Fibroblast of skin of back (primary cell): Measurements from ENCODE around the gene NAT8L.
A peak's percentile ranks its signal among the peaks of the same experiment; 100 is the strongest.

Experiments
- DNase-seq: peaks from one replicate; pipeline ENCODE4 v3.0.0-alpha.2; 2013

NAT8L gene

GRCh38 chr4:2095236-2096072 is 36.3 kb downstream of the NAT8L start:
- DNase-seq = peak; percentile 22

- no peak for DNase-seq
Measured at GRCh38 chr4:2096073-2096609, 37.0 kb downstream of the NAT8L start.

GRCh38 chr4:2101346-2102044 is 42.4 kb downstream of the NAT8L start:
- peak; percentile 39 for DNase-seq

- DNase-seq = no peak
Measured at GRCh38 chr4:2102045-2102883, 43.1 kb downstream of the NAT8L start.

GRCh38 chr4:2103127-2103842 is 44.2 kb downstream of the NAT8L start:
- no peak for DNase-seq

- no peak for DNase-seq
Measured at GRCh38 chr4:2103843-2104547, 44.9 kb downstream of the NAT8L start.

- no peak for DNase-seq
Measured at GRCh38 chr4:2104556-2105345, 45.6 kb downstream of the NAT8L start.

- peak; percentile 50 for DNase-seq
Measured at GRCh38 chr4:2105559-2105958, 46.4 kb downstream of the NAT8L start.

- DNase-seq = no peak
Measured at GRCh38 chr4:2116687-2117400, 57.7 kb downstream of the NAT8L start.
